ENCODE data around the gene DLK1.

The DLK1 gene

GRCh38 chr14:100767788-100768536 lies 41.3 kb downstream of the DLK1 start:
- H3K27me3 ChIP-seq (ENCODE audit: control insufficient read depth in 1 of 2, insufficient read depth in 2 of 2, low read length in 2 of 2), result no peaks in the 10 kb centered on the region
- no peaks in the 10 kb centered on the region for H3K36me3 ChIP-seq (ENCODE audit: control insufficient read depth in 1 of 2, insufficient read depth in 2 of 2, low read length in 2 of 2)
- no peaks in the 10 kb centered on the region for H3K4me1 ChIP-seq (ENCODE audit: control insufficient read depth in 1 of 2, insufficient read depth in 2 of 2, low read length in 2 of 2)
- no peak overlapping the region for H3K9ac ChIP-seq (ENCODE audit: low read depth in 1 of 2, low read length in 2 of 2)
- H3K4me3 ChIP-seq (ENCODE audit: low read depth in 1 of 2, low read length in 2 of 2), result no peak overlapping the region
- no peak overlapping the region for H3K27ac ChIP-seq (ENCODE audit: low read depth, low read length)
- H3K9me3 ChIP-seq (ENCODE audit: control insufficient read depth in 1 of 2, low read length in 2 of 2), result no peaks in the 10 kb centered on the region

- no peaks in the 10 kb centered on the region for H3K9me3 ChIP-seq (ENCODE audit: control insufficient read depth in 1 of 2, low read length in 2 of 2)
- no peak overlapping the region for H3K27ac ChIP-seq (ENCODE audit: low read depth, low read length)
- H3K4me3 ChIP-seq (ENCODE audit: low read depth in 1 of 2, low read length in 2 of 2), result no peak overlapping the region
- no peaks in the 10 kb centered on the region for H3K27me3 ChIP-seq (ENCODE audit: control insufficient read depth in 1 of 2, insufficient read depth in 2 of 2, low read length in 2 of 2)
- no peak overlapping the region for H3K9ac ChIP-seq (ENCODE audit: low read depth in 1 of 2, low read length in 2 of 2)
- no peaks in the 10 kb centered on the region for H3K4me1 ChIP-seq (ENCODE audit: control insufficient read depth in 1 of 2, insufficient read depth in 2 of 2, low read length in 2 of 2)
- no peaks in the 10 kb centered on the region for H3K36me3 ChIP-seq (ENCODE audit: control insufficient read depth in 1 of 2, insufficient read depth in 2 of 2, low read length in 2 of 2)
Measured at GRCh38 chr14:100769035-100769939, 42.6 kb downstream of the DLK1 start.

GRCh38 chr14:100770046-100770445 lies 43.4 kb downstream of the DLK1 start:
- no peaks in the 10 kb centered on the region for H3K36me3 ChIP-seq (ENCODE audit: control insufficient read depth in 1 of 2, insufficient read depth in 2 of 2, low read length in 2 of 2)
- no peak overlapping the region for H3K27ac ChIP-seq (ENCODE audit: low read depth, low read length)
- no peaks in the 10 kb centered on the region for H3K4me1 ChIP-seq (ENCODE audit: control insufficient read depth in 1 of 2, insufficient read depth in 2 of 2, low read length in 2 of 2)
- H3K4me3 ChIP-seq (ENCODE audit: low read depth in 1 of 2, low read length in 2 of 2), result no peak overlapping the region
- no peak overlapping the region for H3K9ac ChIP-seq (ENCODE audit: low read depth in 1 of 2, low read length in 2 of 2)
- no peaks in the 10 kb centered on the region for H3K27me3 ChIP-seq (ENCODE audit: control insufficient read depth in 1 of 2, insufficient read depth in 2 of 2, low read length in 2 of 2)
- no peaks in the 10 kb centered on the region for H3K9me3 ChIP-seq (ENCODE audit: control insufficient read depth in 1 of 2, low read length in 2 of 2)

- Histone ChIP-seq H3K27me3 (ENCODE audit: control insufficient read depth in 1 of 2, insufficient read depth in 2 of 2, low read length in 2 of 2) (no peaks in the 10 kb centered on the region), H3K36me3 (ENCODE audit: control insufficient read depth in 1 of 2, insufficient read depth in 2 of 2, low read length in 2 of 2) (no peaks in the 10 kb centered on the region), H3K9me3 (ENCODE audit: control insufficient read depth in 1 of 2, low read length in 2 of 2) (no peaks in the 10 kb centered on the region), H3K4me1 (ENCODE audit: control insufficient read depth in 1 of 2, insufficient read depth in 2 of 2, low read length in 2 of 2) (no peaks in the 10 kb centered on the region), H3K27ac (ENCODE audit: low read depth, low read length) (no peak overlapping the region), H3K9ac (ENCODE audit: low read depth in 1 of 2, low read length in 2 of 2) (no peak overlapping the region), H3K4me3 (ENCODE audit: low read depth in 1 of 2, low read length in 2 of 2) (no peak overlapping the region)
Measured at GRCh38 chr14:100770605-100771120, 44.0 kb downstream of the DLK1 start.

- no peaks in the 10 kb centered on the region for H3K9me3 ChIP-seq (ENCODE audit: control insufficient read depth in 1 of 2, low read length in 2 of 2)
- no peak overlapping the region for H3K27ac ChIP-seq (ENCODE audit: low read depth, low read length)
- H3K4me1 ChIP-seq (ENCODE audit: control insufficient read depth in 1 of 2, insufficient read depth in 2 of 2, low read length in 2 of 2), result no peaks in the 10 kb centered on the region
- no peak overlapping the region for H3K4me3 ChIP-seq (ENCODE audit: low read depth in 1 of 2, low read length in 2 of 2)
- no peaks in the 10 kb centered on the region for H3K36me3 ChIP-seq (ENCODE audit: control insufficient read depth in 1 of 2, insufficient read depth in 2 of 2, low read length in 2 of 2)
- H3K27me3 ChIP-seq (ENCODE audit: control insufficient read depth in 1 of 2, insufficient read depth in 2 of 2, low read length in 2 of 2), result no peaks in the 10 kb centered on the region
- no peak overlapping the region for H3K9ac ChIP-seq (ENCODE audit: low read depth in 1 of 2, low read length in 2 of 2)
Measured at GRCh38 chr14:100771121-100771800, 44.6 kb downstream of the DLK1 start.

- Histone ChIP-seq H3K27ac (ENCODE audit: low read depth, low read length) (no peak overlapping the region), H3K9ac (ENCODE audit: low read depth in 1 of 2, low read length in 2 of 2) (no peak overlapping the region)
Measured at GRCh38 chr14:100772607-100773165, 46.0 kb downstream of the DLK1 start.

GRCh38 chr14:100773331-100774163 lies 46.9 kb downstream of the DLK1 start:
- no peak overlapping the region for H3K27ac ChIP-seq (ENCODE audit: low read depth, low read length)
- no peak overlapping the region for H3K4me3 ChIP-seq (ENCODE audit: low read depth in 1 of 2, low read length in 2 of 2)
- no peaks in the 10 kb centered on the region for H3K4me1 ChIP-seq (ENCODE audit: control insufficient read depth in 1 of 2, insufficient read depth in 2 of 2, low read length in 2 of 2)
- no peaks in the 10 kb centered on the region for H3K9me3 ChIP-seq (ENCODE audit: control insufficient read depth in 1 of 2, low read length in 2 of 2)
- no peaks in the 10 kb centered on the region for H3K27me3 ChIP-seq (ENCODE audit: control insufficient read depth in 1 of 2, insufficient read depth in 2 of 2, low read length in 2 of 2)
- H3K9ac ChIP-seq (ENCODE audit: low read depth in 1 of 2, low read length in 2 of 2), result no peak overlapping the region
- no peaks in the 10 kb centered on the region for H3K36me3 ChIP-seq (ENCODE audit: control insufficient read depth in 1 of 2, insufficient read depth in 2 of 2, low read length in 2 of 2)

More at GRCh38 chr14:100772607-100773165, 46.0 kb downstream of the DLK1 start:
- H3K4me3 ChIP-seq (ENCODE audit: low read depth in 1 of 2, low read length in 2 of 2), result no peak overlapping the region
- no peaks in the 10 kb centered on the region for H3K36me3 ChIP-seq (ENCODE audit: control insufficient read depth in 1 of 2, insufficient read depth in 2 of 2, low read length in 2 of 2)
- no peaks in the 10 kb centered on the region for H3K27me3 ChIP-seq (ENCODE audit: control insufficient read depth in 1 of 2, insufficient read depth in 2 of 2, low read length in 2 of 2)
- H3K9me3 ChIP-seq (ENCODE audit: control insufficient read depth in 1 of 2, low read length in 2 of 2), result no peaks in the 10 kb centered on the region
- no peaks in the 10 kb centered on the region for H3K4me1 ChIP-seq (ENCODE audit: control insufficient read depth in 1 of 2, insufficient read depth in 2 of 2, low read length in 2 of 2)

GRCh38 chr14:100774164-100774537 lies 47.5 kb downstream of the DLK1 start:
- H3K9me3 ChIP-seq (ENCODE audit: control insufficient read depth in 1 of 2, low read length in 2 of 2), result no peaks in the 10 kb centered on the region
- H3K4me1 ChIP-seq (ENCODE audit: control insufficient read depth in 1 of 2, insufficient read depth in 2 of 2, low read length in 2 of 2), result no peaks in the 10 kb centered on the region
- no peaks in the 10 kb centered on the region for H3K27me3 ChIP-seq (ENCODE audit: control insufficient read depth in 1 of 2, insufficient read depth in 2 of 2, low read length in 2 of 2)
- H3K9ac ChIP-seq (ENCODE audit: low read depth in 1 of 2, low read length in 2 of 2), result no peak overlapping the region
- H3K27ac ChIP-seq (ENCODE audit: low read depth, low read length), result no peak overlapping the region
- H3K4me3 ChIP-seq (ENCODE audit: low read depth in 1 of 2, low read length in 2 of 2), result no peak overlapping the region
- no peaks in the 10 kb centered on the region for H3K36me3 ChIP-seq (ENCODE audit: control insufficient read depth in 1 of 2, insufficient read depth in 2 of 2, low read length in 2 of 2)

GRCh38 chr14:100775351-100775830 lies 48.7 kb downstream of the DLK1 start:
- H3K4me1 ChIP-seq (ENCODE audit: control insufficient read depth in 1 of 2, insufficient read depth in 2 of 2, low read length in 2 of 2), result no peaks in the 10 kb centered on the region
- H3K27ac ChIP-seq (ENCODE audit: low read depth, low read length), result no peak overlapping the region
- no peaks in the 10 kb centered on the region for H3K27me3 ChIP-seq (ENCODE audit: control insufficient read depth in 1 of 2, insufficient read depth in 2 of 2, low read length in 2 of 2)
- H3K4me3 ChIP-seq (ENCODE audit: low read depth in 1 of 2, low read length in 2 of 2), result no peak overlapping the region
- H3K36me3 ChIP-seq (ENCODE audit: control insufficient read depth in 1 of 2, insufficient read depth in 2 of 2, low read length in 2 of 2), result no peaks in the 10 kb centered on the region
- no peak overlapping the region for H3K9ac ChIP-seq (ENCODE audit: low read depth in 1 of 2, low read length in 2 of 2)
- H3K9me3 ChIP-seq (ENCODE audit: control insufficient read depth in 1 of 2, low read length in 2 of 2), result no peaks in the 10 kb centered on the region
